H9 (cell line): ENCODE results near the gene NSA2. TPM values are rescaled to one million over a fixed set of nuclear protein-coding genes. Genes with fewer than 3 reads are reported as not detected.

Source experiments
- DNase-seq: peaks from one replicate; pipeline ENCODE4 v3.0.0-alpha.2; 2017
- H2AFZ ChIP-seq: one replicate; pipeline ENCODE4 v1.6.1; 2013; ENCODE audit warnings: mild to moderate bottlenecking, low read length, control low read depth, moderate library complexity
- H2AK5ac ChIP-seq: 2 replicates; pipeline ENCODE4 v1.6.1; 2013; ENCODE audit warnings: low read length, control low read depth, mixed read lengths; ENCODE audit not compliant: insufficient read length
- H2BK120ac ChIP-seq: one replicate; pipeline ENCODE4 v1.6.1; 2013; ENCODE audit warnings: low read depth, mild to moderate bottlenecking, low read length, control low read depth, inconsistent platforms; ENCODE audit not compliant: poor library complexity, severe bottlenecking
- H2BK12ac ChIP-seq: 2 replicates; pipeline ENCODE4 v1.6.1; 2013; ENCODE audit warnings: low read length, control low read depth, mixed read lengths, low read depth; ENCODE audit not compliant: insufficient read length
- H2BK15ac ChIP-seq: 2 replicates; pipeline ENCODE4 v1.6.1; 2013; ENCODE audit warnings: low read depth, low read length, control low read depth
- H2BK20ac ChIP-seq: one replicate; pipeline ENCODE4 v1.6.1; 2013; ENCODE audit warnings: low read depth, mild to moderate bottlenecking, low read length, control low read depth, inconsistent platforms; ENCODE audit not compliant: poor library complexity, severe bottlenecking
- H2BK5ac ChIP-seq: 2 replicates; pipeline ENCODE4 v1.6.1; 2013; ENCODE audit warnings: low read length, control low read depth, mixed read lengths; ENCODE audit not compliant: insufficient read length
- H3K14ac ChIP-seq: 2 replicates; pipeline ENCODE4 v1.6.1; 2013; ENCODE audit warnings: low read length, control low read depth; ENCODE audit not compliant: insufficient read depth
- H3K18ac ChIP-seq: 2 replicates; pipeline ENCODE4 v1.6.1; 2013; ENCODE audit warnings: low read depth, mild to moderate bottlenecking, mixed read lengths, low read length, control low read depth; ENCODE audit not compliant: insufficient read length
- H3K23ac ChIP-seq: 2 replicates; pipeline ENCODE4 v1.6.1; 2013; ENCODE audit warnings: low read length, control low read depth, mixed read lengths, low read depth; ENCODE audit not compliant: insufficient read length
- H3K23me2 ChIP-seq: 2 replicates; pipeline ENCODE4 v1.6.1; 2013; ENCODE audit warnings: low read depth, mild to moderate bottlenecking, mixed read lengths, low read length, control low read depth; ENCODE audit not compliant: insufficient read length, poor library complexity, severe bottlenecking
- H3K27ac ChIP-seq: 2 replicates; pipeline ENCODE4 v1.5.1; 2013; ENCODE audit warnings: low read length, control low read depth, mixed read lengths, low read depth; ENCODE audit not compliant: insufficient read length
- H3K27me3 ChIP-seq: 2 replicates; pipeline ENCODE4 v1.6.1; 2013; ENCODE audit warnings: low read length, control low read depth, inconsistent platforms; ENCODE audit not compliant: insufficient read depth
- H3K4ac ChIP-seq: 2 replicates; pipeline ENCODE4 v1.6.1; 2013; ENCODE audit warnings: low read depth, mild to moderate bottlenecking, control low read depth, inconsistent platforms, low read length, moderate library complexity
- H3K4me1 ChIP-seq: 2 replicates; pipeline ENCODE4 v1.6.1; 2013; ENCODE audit warnings: low read length, control low read depth, inconsistent platforms; ENCODE audit not compliant: insufficient read depth
- H3K4me2 ChIP-seq: 2 replicates; pipeline ENCODE4 v1.6.1; 2013; ENCODE audit warnings: low read length, control low read depth, mixed read lengths; ENCODE audit not compliant: insufficient read length, insufficient read depth
- H3K56ac ChIP-seq: 2 replicates; pipeline ENCODE4 v1.6.1; 2013; ENCODE audit warnings: low read depth, mild to moderate bottlenecking, mixed read lengths, low read length, control low read depth; ENCODE audit not compliant: insufficient read length
- H3K79me1 ChIP-seq: 2 replicates; pipeline ENCODE4 v1.6.1; 2013; ENCODE audit warnings: low read depth, mild to moderate bottlenecking, moderate library complexity, low read length, control low read depth, inconsistent platforms; ENCODE audit not compliant: insufficient read depth, poor library complexity, severe bottlenecking
- H3K79me2 ChIP-seq: 2 replicates; pipeline ENCODE4 v1.6.1; 2013; ENCODE audit warnings: low read length, control low read depth, inconsistent platforms; ENCODE audit not compliant: insufficient read depth
- H3K9ac ChIP-seq: 2 replicates; pipeline ENCODE4 v1.6.1; 2013; ENCODE audit warnings: low read length, control low read depth, mixed read lengths; ENCODE audit not compliant: insufficient read length; ENCODE audit errors: extremely low read depth
- H3K9me3 ChIP-seq: one replicate; pipeline ENCODE4 v1.6.1; 2013; ENCODE audit warnings: low read depth, low read length, inconsistent platforms; ENCODE audit not compliant: control insufficient read depth
- H3T11ph ChIP-seq: one replicate; pipeline ENCODE4 v1.6.1; 2013; ENCODE audit warnings: mild to moderate bottlenecking, low read length, control low read depth, inconsistent platforms
- H4K20me1 ChIP-seq: one replicate; pipeline ENCODE4 v1.6.1; 2013; ENCODE audit not compliant: control insufficient read depth, insufficient read length, insufficient read depth
- H4K5ac ChIP-seq: 2 replicates; pipeline ENCODE4 v1.6.1; 2013; ENCODE audit warnings: low read depth, mild to moderate bottlenecking, mixed read lengths, low read length, control low read depth; ENCODE audit not compliant: insufficient read length
- H4K8ac ChIP-seq: replicated peaks from 2 replicates; pipeline ENCODE4 v1.6.1; 2013; ENCODE audit warnings: low read length, control low read depth, mixed read lengths, low read depth; ENCODE audit not compliant: insufficient read length
- H4K91ac ChIP-seq: 2 replicates; pipeline ENCODE4 v1.6.1; 2013; ENCODE audit warnings: low read depth, mild to moderate bottlenecking, moderate library complexity, mixed read lengths, low read length, control low read depth; ENCODE audit not compliant: insufficient read length
- H3K27ac Mint-ChIP-seq, 3 experiments: 2 replicates in 2 of 3; 3 replicates in 1 of 3; pipeline ENCODE4 v1.8.0; 2020 to 2021; ENCODE audit warnings: mixed read lengths in 3 of 3, mild to moderate bottlenecking in 1 of 3, moderate library complexity in 1 of 3
- H3K27me3 Mint-ChIP-seq: 2 replicates; pipeline ENCODE4 v1.8.0; 2021; ENCODE audit warnings: low read depth, mild to moderate bottlenecking, moderate library complexity, mixed read lengths
- H3K36me3 Mint-ChIP-seq, 3 experiments: 2 replicates in 2 of 3; 3 replicates in 1 of 3; pipeline ENCODE4 v1.8.0; 2020 to 2021; ENCODE audit warnings: low read depth in 3 of 3, mixed read lengths in 3 of 3; ENCODE audit not compliant: insufficient read depth in 1 of 3
- H3K4me1 Mint-ChIP-seq, 2 experiments: 2 replicates each; pipeline ENCODE4 v1.8.0; 2020; ENCODE audit warnings: mixed read lengths in 2 of 2
- H3K4me3 Mint-ChIP-seq, 2 experiments: 2 replicates in 1 of 2; 3 replicates in 1 of 2; pipeline ENCODE4 v1.8.0; 2020 to 2021; ENCODE audit warnings: mild to moderate bottlenecking in 2 of 2, mixed read lengths in 2 of 2, moderate library complexity in 1 of 2
- H3K9me3 Mint-ChIP-seq, 2 experiments: 2 replicates in 1 of 2; 3 replicates in 1 of 2; pipeline ENCODE4 v1.8.0; 2020; ENCODE audit warnings: mild to moderate bottlenecking in 2 of 2, mixed read lengths in 2 of 2, moderate library complexity in 1 of 2
- CTCF ChIP-seq: fragments of 200-600 bp; sonication (generic); conservative IDR thresholded peaks from 3 replicates; pipeline ENCODE4 v1.8.0; 2021; ENCODE audit warnings: antibody characterized with exemption, mild to moderate bottlenecking
- WGBS: extraction: QIAGEN DNeasy Blood & Tissue Kit; methylation state at CpG from one replicate; pipeline ENCODE4 v1.1.7; 2013; ENCODE audit warnings: missing lambda C conversion rate, low lambda C conversion rate, mixed read lengths; ENCODE audit not compliant: insufficient read length; ENCODE audit errors: extremely low coverage; 5-methylcytosine and 5-hydroxymethylcytosine counted together
- total RNA-seq: library from RNA; stranded (reverse); gene quantifications from 2 replicates; pipeline ENCODE4 v1.2.1, GENCODE V29; 2021

NSA2 gene
- total RNA-seq, 1 experiment from 2014 or later = 72.0 TPM

- no peak overlapping the region for H3K23ac ChIP-seq
- WGBS = no CpG with 5 or more reads among the region's 27 CpGs
- H3K9me3 ChIP-seq = no peaks in the 10 kb centered on the region
- no peak overlapping the region for H3K27ac ChIP-seq
- H3K4me2 ChIP-seq = peak overlapping the region; percentile 97
- no peak overlapping the region for H3K14ac ChIP-seq
- no peak overlapping the region for H3K56ac ChIP-seq
- peaks cover 7% of the 10 kb centered on the region for H3K79me1 ChIP-seq
- no peak overlapping the region for H2BK5ac ChIP-seq
- H2AFZ ChIP-seq = no peak overlapping the region
- H4K5ac ChIP-seq = no peak overlapping the region
- H3K79me2 ChIP-seq = peaks cover 15% of the 10 kb centered on the region; the same call in 1 of the 2 replicates
- no peak overlapping the region for H2BK15ac ChIP-seq
- H2BK120ac ChIP-seq = no peak overlapping the region
- DNase-seq = no peak
- no peaks in the 10 kb centered on the region for H3K27me3 ChIP-seq
- H2AK5ac ChIP-seq = no peak overlapping the region
- H3K4me1 ChIP-seq = no peaks in the 10 kb centered on the region
- Mint-ChIP-seq H3K9me3 (no peaks in the 10 kb centered on the region), H3K4me3 (peak overlapping the region; percentile 99 to 100), H3K36me3 (peaks cover 18 to 34% (median 27%) of the 10 kb centered on the region in 3 experiments), H3K27me3 (no peaks in the 10 kb centered on the region), H3K27ac (no peak overlapping the region), H3K4me1 (peaks cover 10 to 15% of the 10 kb centered on the region in 2 experiments)
- peak overlapping the region; percentile 50 for H3K9ac ChIP-seq
- H3T11ph ChIP-seq = no peak overlapping the region
- no peaks in the 10 kb centered on the region for H4K20me1 ChIP-seq
- H3K4ac ChIP-seq = no peak overlapping the region
- H3K23me2 ChIP-seq = peaks cover 3% of the 10 kb centered on the region
- H4K91ac ChIP-seq = no peak overlapping the region
- no peak for TF ChIP-seq CTCF
- no peak overlapping the region for H2BK20ac ChIP-seq
- no peak overlapping the region for H2BK12ac ChIP-seq
- no peak overlapping the region for H4K8ac ChIP-seq
- no peak overlapping the region for H3K18ac ChIP-seq
These were observed 1.1 kb upstream of the NSA2 start for GRCh38 chr5:74765929-74766328.
